ENCODE results near the gene SERP1. TPM values are rescaled to one million over a fixed set of nuclear protein-coding genes. Genes with fewer than 3 reads are reported as not detected.

SERP1 gene
- total RNA-seq, 4 donors from 2014 or later = 155 to 282 (median 197) TPM

GRCh38 chr3:150556792-150557191, 10.5 kb upstream of the SERP1 start:
- DNase-seq (ENCODE audit: low spot score in 2 of 2) = no peak
- no peak overlapping the region for H3K4me3 ChIP-seq (ENCODE audit: low read depth, poor library complexity, severe bottlenecking)
- TF ChIP-seq CTCF (IDR thresholded peaks at IDR 0.05) (no peak), POLR2A (IDR thresholded peaks at IDR 0.05) (no peak)
- intact Hi-C loops (cut with DNase I; ENCODE audit: low total_unique reads) = no loop called here
- 78 to 80% methylated on average over 2 of the region's 2 CpGs for WGBS, 2 donors

- no peak overlapping the region for H3K4me3 ChIP-seq (ENCODE audit: low read depth, poor library complexity, severe bottlenecking)
- intact Hi-C loops (cut with DNase I; ENCODE audit: low total_unique reads) = no loop called here
- TF ChIP-seq CTCF (IDR thresholded peaks at IDR 0.05) (no peak), POLR2A (IDR thresholded peaks at IDR 0.05) (no peak)
- DNase-seq (ENCODE audit: low spot score in 2 of 2) = no peak
- 90 to 95% methylated on average over 4 of the region's 4 CpGs for WGBS, 2 donors
Observed at GRCh38 chr3:150555859-150556436, 9.7 kb upstream of the SERP1 start.

- DNase-seq (ENCODE audit: low spot score in 2 of 2) = no peak
- H3K4me3 ChIP-seq (ENCODE audit: low read depth, poor library complexity, severe bottlenecking) = peak overlapping the region; percentile 43
- WGBS, 2 donors = 15 to 23% methylated on average over 7 of the region's 7 CpGs
- no peak for TF ChIP-seq POLR2A (IDR thresholded peaks at IDR 0.05)
- TF ChIP-seq CTCF (IDR thresholded peaks at IDR 0.05) = no peak
- intact Hi-C loops (cut with DNase I; ENCODE audit: low total_unique reads) = no loop called here
Observed at GRCh38 chr3:150547045-150547741, 897 bp upstream of the SERP1 start.

- WGBS, 2 donors = 0 to 1% methylated on average over 18 to 33 of the region's 54 CpGs
- peak overlapping the region; percentile 98 for H3K4me3 ChIP-seq (ENCODE audit: low read depth, poor library complexity, severe bottlenecking)
- DNase-seq (ENCODE audit: low spot score in 2 of 2) = peak; percentile 40 to 91
- TF ChIP-seq CTCF (IDR thresholded peaks at IDR 0.05) (no peak), POLR2A (IDR thresholded peaks at IDR 0.05) (no peak)
- intact Hi-C loops (cut with DNase I; ENCODE audit: low total_unique reads) = no loop called here
Observed at GRCh38 chr3:150545419-150546225, 674 bp downstream of the SERP1 start.

GRCh38 chr3:150544726-150545125, 1.6 kb downstream of the SERP1 start:
- intact Hi-C loops (cut with DNase I; ENCODE audit: low total_unique reads) = no loop called here
- no peak for TF ChIP-seq POLR2A (IDR thresholded peaks at IDR 0.05)
- TF ChIP-seq CTCF (IDR thresholded peaks at IDR 0.05) = no peak
- 0 to 3% methylated on average over 1 of the region's 1 CpG for whole genome bisulfite sequencing, 2 donors
- no peak overlapping the region for H3K4me3 ChIP-seq (ENCODE audit: low read depth, poor library complexity, severe bottlenecking)
- DNase-seq (ENCODE audit: low spot score in 2 of 2) = no peak

Measured in lower leg skin (tissue), 4 donors.